Parathyroid adenoma (tissue), 2 donors: ENCODE results near the gene GAN.

Experiments
- H2AFZ ChIP-seq: fragments of 300-600 bp; sonication (generic); one replicate; pipeline ENCODE4 v1.7.0; 2017; ENCODE audit warnings: antibody characterized with exemption, mild to moderate bottlenecking
- H3K27ac ChIP-seq: fragments of 300-600 bp; sonication (generic); one replicate; pipeline ENCODE4 v1.7.0; 2017
- H3K27me3 ChIP-seq: fragments of 300-600 bp; sonication (generic); one replicate; pipeline ENCODE4 v1.7.0; 2017; ENCODE audit warnings: low read length; ENCODE audit not compliant: control insufficient read depth, insufficient read depth
- H3K36me3 ChIP-seq: fragments of 300-600 bp; sonication (generic); one replicate; pipeline ENCODE4 v1.7.0; 2017; ENCODE audit warnings: low read length; ENCODE audit not compliant: control insufficient read depth, insufficient read depth
- H3K4me1 ChIP-seq: fragments of 300-600 bp; sonication (generic); one replicate; pipeline ENCODE4 v1.7.0; 2017; ENCODE audit warnings: control low read depth
- H3K4me2 ChIP-seq: fragments of 300-600 bp; sonication (generic); one replicate; pipeline ENCODE4 v1.7.0; 2017; ENCODE audit warnings: low read length
- H3K4me3 ChIP-seq: fragments of 300-600 bp; sonication (generic); one replicate; pipeline ENCODE4 v1.7.0; 2017; ENCODE audit warnings: low read depth, low read length
- H3K79me2 ChIP-seq: fragments of 300-600 bp; sonication (generic); one replicate; pipeline ENCODE4 v1.7.0; 2017; ENCODE audit warnings: control low read depth
- H3K9ac ChIP-seq: fragments of 300-600 bp; sonication (generic); one replicate; pipeline ENCODE4 v1.7.0; 2017; ENCODE audit warnings: mild to moderate bottlenecking
- H3K9me3 ChIP-seq: fragments of 300-600 bp; sonication (generic); one replicate; pipeline ENCODE4 v1.7.0; 2017; ENCODE audit warnings: low read length; ENCODE audit not compliant: control insufficient read depth
- TF ChIP-seq, protein P1 (sequence below): fragments of 300-600 bp; sonication (generic); IDR thresholded peaks from one replicate; pipeline ENCODE4 v1.7.0; 2017; ENCODE audit warnings: antibody characterized with exemption, mild to moderate bottlenecking
- donor health status: primary hyperparathyroidism.

The GAN gene

DNA sequence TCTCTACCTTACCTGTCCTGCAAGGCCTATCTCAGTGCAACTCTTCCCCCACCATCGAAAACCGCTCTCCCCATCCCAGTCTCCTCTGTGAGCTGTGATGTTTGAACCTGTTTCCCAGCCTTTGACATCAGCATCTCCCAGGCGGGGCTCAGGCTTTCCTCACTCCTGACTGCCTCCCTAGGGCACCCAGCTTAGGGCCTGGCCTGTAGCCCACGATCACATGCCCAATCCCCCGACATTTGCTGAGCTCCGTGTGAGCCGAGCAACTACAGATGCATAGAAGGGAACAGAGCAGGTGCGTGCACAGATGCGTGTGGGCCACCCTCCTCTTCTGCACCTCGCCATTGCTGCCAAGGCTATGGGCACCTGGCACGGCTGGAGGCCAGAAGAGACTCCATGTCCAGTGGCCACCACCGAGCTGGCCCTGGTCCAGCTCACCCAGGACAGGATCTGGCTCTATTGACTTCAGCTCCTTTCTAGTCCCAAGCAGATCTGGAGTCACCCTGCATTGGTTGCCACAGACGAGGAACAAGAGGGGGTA, 94.3 kb downstream of the GAN start:
- Histone ChIP-seq H3K9ac (no peak overlapping the region), H3K27ac (no peak overlapping the region), H3K27me3 (no peaks in the 10 kb centered on the region), H3K4me3 (no peak overlapping the region), H3K36me3 (no peaks in the 10 kb centered on the region), H2AFZ (no peak overlapping the region), H3K9me3 (no peaks in the 10 kb centered on the region), H3K79me2 (no peaks in the 10 kb centered on the region), H3K4me1 (no peaks in the 10 kb centered on the region), H3K4me2 (no peak overlapping the region)
- TF ChIP-seq, protein P1, sequence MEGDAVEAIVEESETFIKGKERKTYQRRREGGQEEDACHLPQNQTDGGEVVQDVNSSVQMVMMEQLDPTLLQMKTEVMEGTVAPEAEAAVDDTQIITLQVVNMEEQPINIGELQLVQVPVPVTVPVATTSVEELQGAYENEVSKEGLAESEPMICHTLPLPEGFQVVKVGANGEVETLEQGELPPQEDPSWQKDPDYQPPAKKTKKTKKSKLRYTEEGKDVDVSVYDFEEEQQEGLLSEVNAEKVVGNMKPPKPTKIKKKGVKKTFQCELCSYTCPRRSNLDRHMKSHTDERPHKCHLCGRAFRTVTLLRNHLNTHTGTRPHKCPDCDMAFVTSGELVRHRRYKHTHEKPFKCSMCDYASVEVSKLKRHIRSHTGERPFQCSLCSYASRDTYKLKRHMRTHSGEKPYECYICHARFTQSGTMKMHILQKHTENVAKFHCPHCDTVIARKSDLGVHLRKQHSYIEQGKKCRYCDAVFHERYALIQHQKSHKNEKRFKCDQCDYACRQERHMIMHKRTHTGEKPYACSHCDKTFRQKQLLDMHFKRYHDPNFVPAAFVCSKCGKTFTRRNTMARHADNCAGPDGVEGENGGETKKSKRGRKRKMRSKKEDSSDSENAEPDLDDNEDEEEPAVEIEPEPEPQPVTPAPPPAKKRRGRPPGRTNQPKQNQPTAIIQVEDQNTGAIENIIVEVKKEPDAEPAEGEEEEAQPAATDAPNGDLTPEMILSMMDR: no peak

DNA sequence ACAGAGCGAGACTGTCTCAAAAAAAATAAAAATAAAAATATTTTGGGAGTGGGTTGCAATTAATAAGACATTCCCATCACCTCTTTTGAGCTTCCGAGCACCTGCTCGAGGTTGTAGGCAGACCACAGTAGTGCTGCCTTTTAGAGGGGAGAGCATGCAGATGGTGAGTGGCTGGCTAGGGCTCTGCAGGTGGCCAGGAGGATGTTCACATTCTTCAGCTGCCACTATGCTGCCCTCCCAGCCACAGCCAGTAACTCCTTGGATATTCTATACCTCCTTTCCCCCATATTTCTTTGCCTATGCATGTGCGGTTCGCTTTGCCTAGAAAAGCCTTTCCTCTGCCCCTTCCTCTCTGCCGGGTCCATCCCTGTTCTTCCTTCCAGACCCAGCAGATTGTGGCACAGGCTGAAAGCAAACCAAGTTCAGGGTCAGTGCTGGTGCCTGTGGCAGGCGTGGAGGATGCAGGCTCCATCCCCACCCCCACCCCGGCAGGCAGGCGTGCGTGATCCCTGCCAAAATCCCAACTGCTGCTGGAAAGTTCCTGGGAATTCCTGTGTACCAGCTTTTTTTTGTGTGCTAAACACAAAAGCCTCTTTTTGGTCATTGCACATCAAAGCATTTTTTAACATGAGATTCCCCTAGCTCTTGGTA, 96.0 kb downstream of the GAN start:
- H3K4me2 ChIP-seq: no peak overlapping the region
- no peak overlapping the region for H3K9ac ChIP-seq
- no peak overlapping the region for H3K4me3 ChIP-seq
- no peaks in the 10 kb centered on the region for H3K27me3 ChIP-seq
- H2AFZ ChIP-seq: no peak overlapping the region
- H3K4me1 ChIP-seq: no peaks in the 10 kb centered on the region
- H3K36me3 ChIP-seq: no peaks in the 10 kb centered on the region
- no peaks in the 10 kb centered on the region for H3K79me2 ChIP-seq
- no peak overlapping the region for H3K27ac ChIP-seq
- no peaks in the 10 kb centered on the region for H3K9me3 ChIP-seq
- TF ChIP-seq, protein P1: no peak

DNA sequence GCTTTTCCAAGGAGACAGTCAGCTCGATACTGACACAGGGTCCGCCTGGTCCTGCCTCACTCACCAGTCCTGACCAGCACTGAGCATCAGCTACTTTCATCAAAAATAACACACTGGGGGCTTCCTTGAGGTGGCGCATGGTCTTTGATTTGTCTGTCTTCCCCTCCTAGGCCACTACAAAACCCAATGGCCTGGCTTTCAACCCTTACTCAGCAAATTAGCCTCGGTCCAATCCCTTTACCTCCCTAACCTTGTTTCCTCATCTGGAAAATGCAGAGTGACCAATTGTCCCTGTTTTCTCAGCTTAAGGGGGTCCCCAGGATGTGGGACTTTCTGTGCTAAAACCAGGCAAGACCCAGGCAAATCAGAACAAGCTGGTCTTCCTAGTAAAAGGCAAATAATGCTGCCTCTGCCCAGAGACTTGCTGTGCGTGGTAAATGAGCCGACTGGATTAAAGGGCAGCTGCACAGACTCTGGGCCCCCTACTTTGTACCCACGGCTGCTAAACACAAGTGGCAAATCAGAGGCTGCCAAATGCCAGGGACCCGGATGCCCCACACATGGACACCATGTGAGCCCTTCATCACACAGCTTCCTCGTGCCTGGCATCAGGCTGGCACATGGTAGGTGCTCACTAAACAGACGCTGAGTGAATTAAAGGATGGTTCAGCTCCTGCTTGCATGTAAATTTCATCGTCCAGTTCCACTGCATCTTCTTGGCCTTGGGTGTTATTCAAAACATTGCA, 98.7 kb downstream of the GAN start:
- Histone ChIP-seq H3K4me3 (no peak overlapping the region), H3K79me2 (no peaks in the 10 kb centered on the region), H3K36me3 (no peaks in the 10 kb centered on the region), H3K4me2 (no peak overlapping the region), H3K27ac (no peak overlapping the region), H3K9ac (no peak overlapping the region), H3K27me3 (no peaks in the 10 kb centered on the region), H3K9me3 (no peaks in the 10 kb centered on the region), H3K4me1 (no peaks in the 10 kb centered on the region), H2AFZ (no peak overlapping the region)
- TF ChIP-seq, protein P1: no peak

DNA sequence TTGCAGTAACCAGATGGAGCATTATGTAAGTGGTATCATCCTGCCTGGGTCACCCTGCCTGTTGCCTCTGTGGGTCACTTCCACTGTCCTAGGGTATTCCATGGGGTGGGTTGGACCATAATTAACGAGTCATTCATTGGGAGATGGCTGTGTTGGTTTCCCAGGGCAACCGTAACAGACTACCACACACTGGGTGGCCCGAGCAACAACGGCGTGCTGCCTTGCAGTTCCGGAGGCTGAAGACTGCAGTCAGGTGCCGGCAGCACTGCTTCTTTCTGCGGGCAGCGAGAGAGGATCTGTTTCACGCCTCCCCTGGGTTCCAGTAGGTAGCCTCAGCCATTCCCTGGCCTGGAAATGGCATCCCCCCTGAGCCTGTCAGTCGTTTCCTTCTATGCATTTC, 101.0 kb downstream of the GAN start:
- H3K9ac ChIP-seq: no peak overlapping the region
- H3K4me2 ChIP-seq: no peak overlapping the region
- no peaks in the 10 kb centered on the region for H3K9me3 ChIP-seq
- H3K4me3 ChIP-seq: no peak overlapping the region
- H3K4me1 ChIP-seq: no peaks in the 10 kb centered on the region
- H2AFZ ChIP-seq: no peak overlapping the region
- TF ChIP-seq, protein P1: no peak
- no peak overlapping the region for H3K27ac ChIP-seq
- no peaks in the 10 kb centered on the region for H3K36me3 ChIP-seq
- no peaks in the 10 kb centered on the region for H3K27me3 ChIP-seq
- no peaks in the 10 kb centered on the region for H3K79me2 ChIP-seq
